Left ventricle myocardium inferior (tissue), 1 donor: ENCODE measurements around the gene DLX4. TPM values are rescaled to one million over a fixed set of nuclear protein-coding genes. Genes with fewer than 3 reads are reported as not detected.

ENCODE experiments used
- DNase-seq: peaks from one replicate; pipeline ENCODE4 v3.0.0-alpha.2; 2020
- H3K27ac ChIP-seq: fragments of 200-600 bp; replicated peaks from 2 replicates; pipeline ENCODE4 v1.8.0; 2021
- H3K27me3 ChIP-seq: fragments of 200-600 bp; 2 replicates; pipeline ENCODE4 v1.8.0; 2021; ENCODE audit warnings: low read depth
- H3K36me3 ChIP-seq: fragments of 200-600 bp; 2 replicates; pipeline ENCODE4 v1.8.0; 2021
- H3K4me1 ChIP-seq: fragments of 200-600 bp; 2 replicates; pipeline ENCODE4 v1.8.0; 2021
- H3K4me3 ChIP-seq: fragments of 200-600 bp; 2 replicates; pipeline ENCODE4 v1.8.0; 2021; ENCODE audit warnings: mild to moderate bottlenecking, moderate library complexity
- H3K9me3 ChIP-seq: fragments of 200-600 bp; replicated peaks from 2 replicates; pipeline ENCODE4 v1.8.0; 2021
- CTCF ChIP-seq: fragments of 200-600 bp; IDR thresholded peaks from 2 replicates; pipeline ENCODE4 v1.8.0; 2021; ENCODE audit warnings: antibody characterized with exemption, mild to moderate bottlenecking, borderline replicate concordance
- intact Hi-C: fragments of 100-400 bp; cut with micrococcal nuclease; formaldehyde crosslinking; loops from one replicate; pipeline ENCODE4 v1.11.0; 2022
- total RNA-seq: library from RNA; stranded (reverse); fragmentation: NEBNext Ultra II Directional; extraction: Animal tissue kit (Norgen Biotek cat#: 25700); gene quantifications from one replicate; pipeline ENCODE4 v1.2.1, GENCODE V29; 2021
- donor health status: DM: no; HTN: yes; CAD: no; lungs with severe emphysema.

Gene DLX4
- total RNA-seq, 1 donor from 2014 or later, result not detected

DNA sequence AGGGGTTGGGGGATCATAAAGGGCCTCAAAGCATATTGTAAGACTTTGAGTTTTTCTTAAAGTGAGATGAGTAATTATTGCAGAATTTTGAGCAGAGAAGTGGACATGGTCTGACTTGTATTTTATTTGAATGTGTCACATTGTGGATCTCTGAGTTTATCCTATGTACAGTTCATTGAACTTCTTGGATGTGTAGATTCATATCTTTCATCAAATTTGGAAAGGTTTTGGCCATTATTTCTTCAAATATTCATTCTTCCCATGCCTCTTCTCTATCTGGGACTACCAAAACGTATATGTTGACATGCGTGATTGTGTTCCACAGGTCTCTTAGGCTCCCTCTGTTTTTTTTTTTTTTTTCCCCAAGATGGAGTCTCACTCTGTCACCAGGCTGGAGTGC is 40.3 kb downstream of the DLX4 start:
- H3K27me3 ChIP-seq, result peaks cover 64% of the 10 kb centered on the region
- no peak overlapping the region for H3K4me3 ChIP-seq
- H3K4me1 ChIP-seq, result no peaks in the 10 kb centered on the region
- H3K9me3 ChIP-seq, result peaks cover 45% of the 10 kb centered on the region
- DNase-seq, result no peak
- no peak overlapping the region for H3K27ac ChIP-seq
- no peak for TF ChIP-seq CTCF
- H3K36me3 ChIP-seq, result no peaks in the 10 kb centered on the region
- intact Hi-C loops, result no loop called here

- Histone ChIP-seq H3K27me3 (peaks cover 33% of the 10 kb centered on the region), H3K4me3 (no peak overlapping the region), H3K4me1 (no peaks in the 10 kb centered on the region), H3K27ac (no peak overlapping the region), H3K36me3 (no peaks in the 10 kb centered on the region), H3K9me3 (peaks cover 54% of the 10 kb centered on the region)
- no peak for TF ChIP-seq CTCF
- intact Hi-C loops, result no loop called here
- no peak for DNase-seq
These were observed 44.1 kb downstream of the DLX4 start for GRCh38 chr17:50013079-50013478.

- no peak overlapping the region for H3K27ac ChIP-seq
- peaks cover 5% of the 10 kb centered on the region for H3K4me1 ChIP-seq
- intact Hi-C loops, result no loop called here
- no peaks in the 10 kb centered on the region for H3K36me3 ChIP-seq
- DNase-seq, result no peak
- no peak overlapping the region for H3K4me3 ChIP-seq
- H3K27me3 ChIP-seq, result peaks cover 30% of the 10 kb centered on the region
- peaks cover 40% of the 10 kb centered on the region for H3K9me3 ChIP-seq
- TF ChIP-seq CTCF, result no peak
These were observed 45.6 kb downstream of the DLX4 start for GRCh38 chr17:50014471-50015088.

DNA sequence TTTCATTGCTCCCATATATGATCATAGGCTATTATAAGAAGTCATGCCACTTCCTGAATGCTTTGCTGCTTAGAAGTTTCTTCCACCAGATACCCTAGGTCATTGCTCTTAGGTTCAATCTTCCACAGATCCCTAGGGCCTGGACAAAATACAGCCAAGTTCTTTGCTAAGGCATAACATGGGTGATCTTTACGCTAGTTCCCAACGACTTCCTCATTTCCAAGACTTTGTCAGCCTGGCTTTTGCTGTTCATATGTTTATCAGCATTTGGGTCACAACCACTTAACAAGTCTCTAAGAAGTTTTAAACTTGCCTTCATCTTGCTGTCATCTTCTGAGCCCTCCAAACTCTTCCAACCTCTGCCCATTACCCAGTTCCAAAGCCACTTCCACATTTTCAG is 46.2 kb downstream of the DLX4 start:
- Histone ChIP-seq H3K4me1 (peaks cover 5% of the 10 kb centered on the region), H3K27me3 (peaks cover 25% of the 10 kb centered on the region), H3K27ac (no peak overlapping the region), H3K4me3 (no peak overlapping the region), H3K36me3 (no peaks in the 10 kb centered on the region), H3K9me3 (peaks cover 34% of the 10 kb centered on the region)
- no peak for TF ChIP-seq CTCF
- intact Hi-C loops, result no loop called here
- DNase-seq, result no peak

- no peak for DNase-seq
- H3K36me3 ChIP-seq, result no peaks in the 10 kb centered on the region
- H3K27me3 ChIP-seq, result no peaks in the 10 kb centered on the region
- H3K4me3 ChIP-seq, result no peak overlapping the region
- TF ChIP-seq CTCF, result no peak
- intact Hi-C loops, result no loop called here
- H3K4me1 ChIP-seq, result peaks cover 20% of the 10 kb centered on the region
- peaks cover 13% of the 10 kb centered on the region for H3K9me3 ChIP-seq
- H3K27ac ChIP-seq, result no peak overlapping the region
These were observed 49.9 kb downstream of the DLX4 start for GRCh38 chr17:50018909-50019308.
